IMR-90 (cell line): Measurements from ENCODE around the gene PYROXD2. TPM values are rescaled to one million over a fixed set of nuclear protein-coding genes. Genes with fewer than 3 reads are reported as not detected.

Experiments used
- ATAC-seq: fragments of 200-7000 bp; cut with Tn5 transposase; 2 replicates; pipeline ENCODE4 v1.9.1; 2020; ENCODE audit warnings: low read depth, mild to moderate bottlenecking, moderate library complexity
- BruUV-seq: library from RNA; stranded (reverse); fragments of 400-500 nt; replicated peaks from 2 replicates; lab custom pipeline; 2021; lab: Mats Ljungman, UMichigan
- CTCF ChIA-PET: fragments of 300-600 bp; formaldehyde crosslinking; extraction: SDS; loops from one replicate; lab custom pipeline; 2021; ENCODE audit warnings: antibody characterized with exemption; lab: Yijun Ruan, JAX
- POLR2A ChIA-PET: fragments of 300-600 bp; sonication (Branson Sonifier 250); formaldehyde crosslinking; loops from one replicate; lab custom pipeline; 2022; ENCODE audit warnings: antibody characterized with exemption; ENCODE audit not compliant: unreplicated experiment; lab: Charles Lee
- DNase-seq: peaks from one replicate; pipeline ENCODE4 v3.0.0; 2013
- H2AFZ ChIP-seq: replicated peaks from 2 replicates; pipeline ENCODE3; 2013; ENCODE audit warnings: low read length, mild to moderate bottlenecking; ENCODE audit not compliant: poor library complexity
- H2AK5ac ChIP-seq: 2 replicates; pipeline ENCODE4 v1.6.1; 2013; ENCODE audit warnings: low read depth, low read length, inconsistent platforms
- H2AK9ac ChIP-seq: replicated peaks from 2 replicates; pipeline ENCODE3; 2013; ENCODE audit warnings: mild to moderate bottlenecking, low read depth, low read length, moderate library complexity; ENCODE audit not compliant: poor library complexity
- H2BK120ac ChIP-seq: 2 replicates; pipeline ENCODE4 v1.6.1; 2013; ENCODE audit warnings: low read depth, low read length, inconsistent platforms
- H2BK15ac ChIP-seq: 3 replicates; pipeline ENCODE4 v1.6.1; 2013; ENCODE audit warnings: low read depth, low read length, inconsistent platforms
- H2BK20ac ChIP-seq: 2 replicates; pipeline ENCODE4 v1.6.1; 2013; ENCODE audit warnings: low read depth, mild to moderate bottlenecking, inconsistent platforms, low read length, moderate library complexity
- H2BK5ac ChIP-seq: 2 replicates; pipeline ENCODE4 v1.6.1; 2013; ENCODE audit warnings: mild to moderate bottlenecking, low read depth, low read length, inconsistent platforms; ENCODE audit not compliant: poor library complexity, severe bottlenecking
- H3K14ac ChIP-seq: replicated peaks from 2 replicates; pipeline ENCODE4 v1.6.1; 2013; ENCODE audit warnings: low read depth, low read length, inconsistent platforms
- H3K18ac ChIP-seq: 2 replicates; pipeline ENCODE4 v1.6.1; 2013; ENCODE audit warnings: low read depth, low read length, control low read depth
- H3K23ac ChIP-seq: 2 replicates; pipeline ENCODE4 v1.6.1; 2013; ENCODE audit warnings: low read depth, low read length, inconsistent platforms
- H3K27ac ChIP-seq: 2 replicates; pipeline ENCODE4 v1.5.1; 2013; ENCODE audit warnings: mild to moderate bottlenecking, control low read depth, low read length; ENCODE audit not compliant: insufficient read depth
- H3K27me3 ChIP-seq: 2 replicates; pipeline ENCODE4 v1.6.1; 2013; ENCODE audit warnings: low read length; ENCODE audit not compliant: control insufficient read depth, insufficient read depth
- H3K36me3 ChIP-seq: 2 replicates; pipeline ENCODE4 v1.6.1; 2013; ENCODE audit warnings: low read length, mixed read lengths; ENCODE audit not compliant: control insufficient read depth, insufficient read depth
- H3K4ac ChIP-seq: 2 replicates; pipeline ENCODE4 v1.6.1; 2013; ENCODE audit warnings: low read depth, low read length, inconsistent platforms
- H3K4me1 ChIP-seq: 2 replicates; pipeline ENCODE4 v1.6.1; 2013; ENCODE audit warnings: low read length, mixed read lengths; ENCODE audit not compliant: control insufficient read depth, insufficient read depth
- H3K4me2 ChIP-seq: 2 replicates; pipeline ENCODE4 v1.6.1; 2013; ENCODE audit warnings: low read depth, mild to moderate bottlenecking, control low read depth, low read length, moderate library complexity
- H3K4me3 ChIP-seq: 2 replicates; pipeline ENCODE4 v1.5.1; 2013; ENCODE audit warnings: low read depth, mild to moderate bottlenecking, control low read depth, low read length, moderate library complexity; ENCODE audit not compliant: insufficient read depth
- H3K56ac ChIP-seq: 2 replicates; pipeline ENCODE4 v1.6.1; 2013; ENCODE audit warnings: low read length, inconsistent platforms; ENCODE audit not compliant: insufficient read depth; ENCODE audit errors: extremely low read depth
- H3K79me1 ChIP-seq, 2 experiments: 2 replicates each; pipeline ENCODE4 v1.6.1; 2013; ENCODE audit warnings: low read length in 2 of 2, inconsistent platforms in 1 of 2, low read depth in 1 of 2
- H3K9ac ChIP-seq: 2 replicates; pipeline ENCODE4 v1.6.1; 2013; ENCODE audit warnings: low read depth, low read length, control low read depth
- H3K9me1 ChIP-seq: 2 replicates; pipeline ENCODE4 v1.6.1; 2013; ENCODE audit warnings: low read length, inconsistent platforms; ENCODE audit not compliant: insufficient read depth
- H3K9me3 ChIP-seq: 2 replicates; pipeline ENCODE4 v1.6.1; 2013; ENCODE audit warnings: low read length; ENCODE audit not compliant: control insufficient read depth, insufficient read depth
- H4K20me1 ChIP-seq: 2 replicates; pipeline ENCODE4 v1.6.1; 2013; ENCODE audit warnings: low read length, inconsistent platforms; ENCODE audit not compliant: insufficient read depth
- H4K5ac ChIP-seq: 2 replicates; pipeline ENCODE4 v1.6.1; 2013; ENCODE audit warnings: mild to moderate bottlenecking, low read depth, low read length, control low read depth
- H4K8ac ChIP-seq, 2 experiments: 2 replicates each; pipeline ENCODE4 v1.6.1; 2013; ENCODE audit warnings: low read depth in 2 of 2, low read length in 2 of 2, control low read depth in 1 of 2, inconsistent platforms in 1 of 2
- H4K91ac ChIP-seq: 2 replicates; pipeline ENCODE4 v1.6.1; 2013; ENCODE audit warnings: low read depth, low read length, inconsistent platforms; ENCODE audit not compliant: insufficient read depth
- CEBPB ChIP-seq: IDR thresholded peaks from 2 replicates; pipeline ENCODE4 v1.6.1; 2012; ENCODE audit warnings: low read depth, low read length, improper control_type of control experiment
- MXI1 ChIP-seq: IDR thresholded peaks from 2 replicates; pipeline ENCODE4 v1.6.1; 2012; ENCODE audit warnings: low read depth, mild to moderate bottlenecking, low read length, moderate library complexity, borderline replicate concordance
- RAD21 ChIP-seq: IDR thresholded peaks from 2 replicates; pipeline ENCODE4 v1.6.1; 2012; ENCODE audit warnings: low read length, improper control_type of control experiment
- RCOR1 ChIP-seq: IDR thresholded peaks from 2 replicates; pipeline ENCODE4 v1.6.1; 2012; ENCODE audit warnings: mild to moderate bottlenecking, low read length, improper control_type of control experiment; ENCODE audit not compliant: insufficient replicate concordance
- SMC3 ChIP-seq: fragments of 150-350 bp; IDR thresholded peaks from 2 replicates; pipeline ENCODE4 v1.6.1; 2016; ENCODE audit warnings: low read depth, mild to moderate bottlenecking, antibody characterized with exemption, low read length, moderate library complexity
- WGBS, 2 experiments: methylation state at CpG; one replicate each; pipeline versions ENCODE4 v1.1.5 to v1.1.7; 2013; ENCODE audit warnings: missing lambda C conversion rate in 2 of 2; ENCODE audit not compliant: insufficient read length in 1 of 2; ENCODE audit errors: extremely low coverage in 2 of 2; 5-methylcytosine and 5-hydroxymethylcytosine counted together
- dilution Hi-C: fragments of 300-500 bp; cut with HindIII; formaldehyde crosslinking; loops from one replicate; pipeline ENCODE4 v1.14.3; 2018; ENCODE audit warnings: low sequenced_read_pairs; ENCODE audit not compliant: unreplicated experiment
- in situ Hi-C: fragments of 300-500 bp; cut with MboI; formaldehyde crosslinking; loops from 3 replicates; pipeline ENCODE4 v1.14.3; 2019; ENCODE audit warnings: low sequenced_read_pairs, inconsistent platforms, mixed read lengths
- intact Hi-C: fragments of 100-400 bp; cut with micrococcal nuclease; formaldehyde crosslinking; loops from 2 replicates; pipeline ENCODE4 v1.10.0; 2022
- polyA plus RNA-seq, 3 experiments: library from polyadenylated mRNA; depleted of rRNA; stranded (reverse); fragments of >200 nt; gene quantifications; 2 replicates each; pipeline ENCODE4 v1.2.3, GENCODE V29; 2012; ENCODE audit warnings: low replicate concordance in 1 of 3
- total RNA-seq: library from RNA; depleted of rRNA; stranded (reverse); fragments of >200 nt; gene quantifications from 2 replicates; pipeline ENCODE4 v1.2.3, GENCODE V29; 2012
- TF ChIP-seq, protein P1 (sequence below): fragments of 150-350 bp; IDR thresholded peaks from 2 replicates; pipeline ENCODE4 v1.6.1; 2016; ENCODE audit warnings: low read depth, mild to moderate bottlenecking, low read length, moderate library complexity, borderline replicate concordance

Gene PYROXD2
- total and polyA plus RNA-seq, 2 of the 4 experiments (the other 2 are of a cell fraction), result 6.5 to 16.3 TPM

DNA sequence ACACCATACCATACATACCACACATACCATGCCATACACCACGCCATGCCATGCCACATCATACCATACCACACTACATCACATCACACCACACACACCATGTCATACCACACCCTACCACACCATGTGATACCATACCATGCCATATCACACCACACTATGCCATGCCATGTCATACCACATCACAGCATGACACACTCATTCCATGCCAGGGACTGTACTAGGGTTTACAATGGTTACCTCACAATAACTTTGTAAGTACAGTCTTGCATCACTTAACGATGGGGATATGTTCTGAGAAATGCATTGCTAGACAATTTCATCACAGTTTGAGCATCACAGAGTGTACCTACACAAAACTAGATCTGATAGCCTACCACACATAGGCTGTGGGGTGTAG is 14.5 kb downstream of the PYROXD2 start:
- Histone ChIP-seq H3K4me3 (no peak overlapping the region), H2AK5ac (peak overlapping the region; percentile 68), H4K20me1 (no peaks in the 10 kb centered on the region), H3K9me1 (peaks cover 23% of the 10 kb centered on the region), H3K4ac (0 out of 2 replicates have a peak overlapping the region, but pooled peaks have one; percentile 8), H2BK120ac (no peak overlapping the region), H4K8ac (peak overlapping the region in 1 of 2 experiments; percentile 57; a peak in 2 of 4 replicates), H2AK9ac (no peak overlapping the region), H2BK20ac (no peak overlapping the region), H3K27ac (no peak overlapping the region), H3K14ac (no peak overlapping the region; the same call in 1 of the 2 replicates), H4K91ac (no peak overlapping the region), H3K36me3 (peaks cover 20% of the 10 kb centered on the region), H3K4me2 (no peak overlapping the region), H3K9ac (no peak overlapping the region), H3K9me3 (no peaks in the 10 kb centered on the region), H2BK15ac (no peak overlapping the region), H3K23ac (peak overlapping the region; percentile 29; the same call in 1 of the 2 replicates), H2BK5ac (peak overlapping the region; percentile 23), H3K18ac (no peak overlapping the region), H2AFZ (no peak overlapping the region), H4K5ac (no peak overlapping the region), H3K79me1 (peaks cover 6 to 22% of the 10 kb centered on the region in 2 experiments; a peak in 2 of 4 replicates), H3K4me1 (peaks cover 17% of the 10 kb centered on the region), H3K56ac (no peak overlapping the region), H3K27me3 (no peaks in the 10 kb centered on the region)
- dilution Hi-C loops (no loop called here), in situ Hi-C loops (no loop called here), intact Hi-C loops (loop anchor here (5.0 kb wide), 1 partner anchor 53 kb away; no protein-coding TSS in a partner anchor)
- peak; percentile 18 for DNase-seq
- TF ChIP-seq SMC3 (no peak), CEBPB (peak; percentile 63), RCOR1 (no peak), RAD21 (no peak), MXI1 (no peak)
- TF ChIP-seq, protein P1, sequence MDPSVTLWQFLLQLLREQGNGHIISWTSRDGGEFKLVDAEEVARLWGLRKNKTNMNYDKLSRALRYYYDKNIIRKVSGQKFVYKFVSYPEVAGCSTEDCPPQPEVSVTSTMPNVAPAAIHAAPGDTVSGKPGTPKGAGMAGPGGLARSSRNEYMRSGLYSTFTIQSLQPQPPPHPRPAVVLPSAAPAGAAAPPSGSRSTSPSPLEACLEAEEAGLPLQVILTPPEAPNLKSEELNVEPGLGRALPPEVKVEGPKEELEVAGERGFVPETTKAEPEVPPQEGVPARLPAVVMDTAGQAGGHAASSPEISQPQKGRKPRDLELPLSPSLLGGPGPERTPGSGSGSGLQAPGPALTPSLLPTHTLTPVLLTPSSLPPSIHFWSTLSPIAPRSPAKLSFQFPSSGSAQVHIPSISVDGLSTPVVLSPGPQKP, result no peak
- no peak for ATAC-seq
- ChIA-PET CTCF (no interaction called here), POLR2A (no interaction called here)
- 100% methylated on average over 1 of the region's 2 CpGs; no CpG with 5 or more reads in 1 of the 2 experiments for WGBS, 2 experiments
- no TSS peak for BruUV-seq
